ENCODE data around the gene GPBAR1.
"Not testable (repeated sequence)": the region's sequence is repeated elsewhere in the genome, so short reads cannot be mapped to it uniquely, and the experiment has no call there.

GPBAR1 gene

GRCh38 chr2:218290316-218291261 lies 29.8 kb downstream of the GPBAR1 start:
- peak; percentile 62 for DNase-seq

- no peak for DNase-seq
Observed at GRCh38 chr2:218291318-218292047, 30.7 kb downstream of the GPBAR1 start.

- peak; percentile 80 for DNase-seq
Observed at GRCh38 chr2:218292048-218293014, 31.5 kb downstream of the GPBAR1 start, which contains the start of gene TMBIM1. Gene TMBIM1, minus strand, starts transcription at chr2:218292503. Its CDS starts 10,362 bp downstream, at chr2:218282141.

- DNase-seq = no peak
Observed at GRCh38 chr2:218293715-218294429, 33.1 kb downstream of the GPBAR1 start.

- no peak for DNase-seq
Observed at GRCh38 chr2:218294430-218295022, 33.7 kb downstream of the GPBAR1 start.

GRCh38 chr2:218295029-218295428 lies 34.2 kb downstream of the GPBAR1 start:
- DNase-seq = no peak

GRCh38 chr2:218296200-218296599 lies 35.4 kb downstream of the GPBAR1 start:
- no peak for DNase-seq

- no peak for DNase-seq
Observed at GRCh38 chr2:218296847-218297246, 36.0 kb downstream of the GPBAR1 start.

GRCh38 chr2:218298314-218298875 lies 37.6 kb downstream of the GPBAR1 start:
- DNase-seq = no peak

- no peak for DNase-seq
Observed at GRCh38 chr2:218300141-218300540, 39.3 kb downstream of the GPBAR1 start.

GRCh38 chr2:218301176-218301819 lies 40.5 kb downstream of the GPBAR1 start:
- peak; percentile 89 for DNase-seq

GRCh38 chr2:218305383-218305782 lies 44.6 kb downstream of the GPBAR1 start:
- DNase-seq = no peak

- no peak for DNase-seq
Observed at GRCh38 chr2:218306184-218306920, 45.5 kb downstream of the GPBAR1 start.

- no peak for DNase-seq
Observed at GRCh38 chr2:218307415-218308090, 46.7 kb downstream of the GPBAR1 start.

- no peak for DNase-seq
Observed at GRCh38 chr2:218310853-218311540, 50.2 kb downstream of the GPBAR1 start.

- not testable (repeated sequence) for DNase-seq
Observed at GRCh38 chr2:218311541-218312266, 50.9 kb downstream of the GPBAR1 start.

- no peak for DNase-seq
Observed at GRCh38 chr2:218312267-218312756, 51.5 kb downstream of the GPBAR1 start.

- DNase-seq = no peak
Observed at GRCh38 chr2:218313356-218313755, 52.5 kb downstream of the GPBAR1 start.
